Endodermal cell (in vitro differentiated cells): Measurements from ENCODE around the gene VAT1. TPM values are rescaled to one million over a fixed set of nuclear protein-coding genes. Genes with fewer than 3 reads are reported as not detected.
A peak's percentile ranks its signal among the peaks of the same experiment; 100 is the strongest.

Experiments used
- DNase-seq: peaks from one replicate; pipeline ENCODE4 v3.0.0-alpha.2; 2017
- H3K27ac ChIP-seq: 2 replicates; pipeline ENCODE4 v1.5.1; 2013; ENCODE audit warnings: mild to moderate bottlenecking, low read depth, low read length, moderate library complexity
- H3K27me3 ChIP-seq: 2 replicates; pipeline ENCODE4 v1.6.1; 2013; ENCODE audit warnings: mild to moderate bottlenecking, low read length, moderate library complexity; ENCODE audit not compliant: insufficient read depth, control insufficient read depth, poor library complexity, severe bottlenecking
- H3K36me3 ChIP-seq: 2 replicates; pipeline ENCODE4 v1.7.0; 2013; ENCODE audit warnings: mild to moderate bottlenecking, low read length, moderate library complexity; ENCODE audit not compliant: control insufficient read depth, insufficient read depth
- H3K4me1 ChIP-seq: one replicate; pipeline ENCODE4 v1.7.0; 2013; ENCODE audit warnings: low read length; ENCODE audit not compliant: control insufficient read depth, insufficient read depth
- H3K4me3 ChIP-seq: 2 replicates; pipeline ENCODE4 v1.5.1; 2013; ENCODE audit warnings: mild to moderate bottlenecking, low read length, moderate library complexity
- H3K9ac ChIP-seq: 2 replicates; pipeline ENCODE4 v1.6.1; 2013; ENCODE audit warnings: mild to moderate bottlenecking, low read length, moderate library complexity; ENCODE audit not compliant: poor library complexity, severe bottlenecking; ENCODE audit errors: extremely low read depth
- H3K9me3 ChIP-seq: 2 replicates; pipeline ENCODE4 v1.6.1; 2013; ENCODE audit warnings: mild to moderate bottlenecking, low read length, moderate library complexity; ENCODE audit not compliant: control insufficient read depth
- H3K27ac Mint-ChIP-seq: 2 replicates; pipeline ENCODE4 v1.8.0; 2020; ENCODE audit warnings: mixed read lengths
- H3K27me3 Mint-ChIP-seq: 2 replicates; pipeline ENCODE4 v1.8.0; 2021; ENCODE audit warnings: mild to moderate bottlenecking, mixed read lengths; ENCODE audit not compliant: insufficient read depth
- H3K36me3 Mint-ChIP-seq: 2 replicates; pipeline ENCODE4 v1.8.0; 2020; ENCODE audit warnings: low read depth, mixed read lengths
- H3K4me1 Mint-ChIP-seq: 2 replicates; pipeline ENCODE4 v1.8.0; 2020; ENCODE audit warnings: mixed read lengths
- H3K4me3 Mint-ChIP-seq: 2 replicates; pipeline ENCODE4 v1.8.0; 2020; ENCODE audit warnings: mild to moderate bottlenecking, moderate library complexity, mixed read lengths
- H3K9me3 Mint-ChIP-seq: 2 replicates; pipeline ENCODE4 v1.8.0; 2020; ENCODE audit warnings: mild to moderate bottlenecking, mixed read lengths
- CTCF ChIP-seq: fragments of 200-600 bp; sonication (generic); conservative IDR thresholded peaks from 2 replicates; pipeline ENCODE4 v1.5.0; 2021; ENCODE audit warnings: antibody characterized with exemption, mild to moderate bottlenecking
- WGBS, 2 experiments: methylation state at CpG; one replicate each; pipeline versions ENCODE4 v1.1.5 to v1.1.7; 2013; ENCODE audit warnings: missing lambda C conversion rate in 2 of 2, mixed read lengths in 1 of 2; ENCODE audit not compliant: insufficient coverage in 1 of 2, insufficient read length in 1 of 2; 5-methylcytosine and 5-hydroxymethylcytosine counted together
- total RNA-seq, 2 donors: library from RNA; stranded (reverse); fragmentation: NEBNext Ultra II Directional in 1 of 2; extraction: Animal tissue kit (Norgen Biotek cat#: 25700) in 1 of 2; gene quantifications; 2 replicates in 1 of 2; 3 replicates in 1 of 2; pipeline ENCODE4 v1.2.1, GENCODE V29; 2021

Gene VAT1
- total RNA-seq, 2 donors from 2014 or later: 306 to 402 TPM

- Mint-ChIP-seq H3K27ac (peak overlapping the region; percentile 46), H3K4me1 (peaks cover 56% of the 10 kb centered on the region)
Observed at GRCh38 chr17:43040655-43041054, 18.5 kb upstream of the VAT1 start.

GRCh38 chr17:43039646-43040045, 17.5 kb upstream of the VAT1 start:
- WGBS, 2 experiments: 90 to 100% methylated on average over 2 of the region's 2 CpGs
- no peak overlapping the region for H3K27ac ChIP-seq
- no peak overlapping the region for H3K4me3 ChIP-seq
- H3K9ac ChIP-seq: no peak overlapping the region
- no peak for DNase-seq
- Mint-ChIP-seq H3K9me3 (no peaks in the 10 kb centered on the region), H3K4me1 (peaks cover 64% of the 10 kb centered on the region), H3K4me3 (no peak overlapping the region), H3K27me3 (no peaks in the 10 kb centered on the region), H3K36me3 (peaks cover 2% of the 10 kb centered on the region), H3K27ac (peak overlapping the region; percentile 61)
- H3K27me3 ChIP-seq: no peaks in the 10 kb centered on the region
- H3K36me3 ChIP-seq: no peaks in the 10 kb centered on the region
- no peak for TF ChIP-seq CTCF
- no peaks in the 10 kb centered on the region for H3K9me3 ChIP-seq
- peaks cover 23% of the 10 kb centered on the region for H3K4me1 ChIP-seq

More at GRCh38 chr17:43040655-43041054, 18.5 kb upstream of the VAT1 start:
- Histone ChIP-seq H3K9ac (no peak overlapping the region), H3K27ac (peak overlapping the region; percentile 62), H3K4me3 (no peak overlapping the region), H3K36me3 (no peaks in the 10 kb centered on the region), H3K9me3 (no peaks in the 10 kb centered on the region), H3K4me1 (peaks cover 21% of the 10 kb centered on the region), H3K27me3 (no peaks in the 10 kb centered on the region)
- TF ChIP-seq CTCF: no peak
- 80% methylated on average over 2 of the region's 2 CpGs; no CpG with 5 or more reads in 1 of the 2 experiments for WGBS, 2 experiments
- no peak for DNase-seq
- peaks cover 7% of the 10 kb centered on the region for H3K36me3 Mint-ChIP-seq
- H3K27me3 Mint-ChIP-seq: no peaks in the 10 kb centered on the region
- H3K4me3 Mint-ChIP-seq: no peak overlapping the region
- H3K9me3 Mint-ChIP-seq: no peaks in the 10 kb centered on the region

GRCh38 chr17:43034894-43035293, 12.7 kb upstream of the VAT1 start:
- H3K27ac ChIP-seq: peak overlapping the region; percentile 99

More at GRCh38 chr17:43034894-43035293, 12.7 kb upstream of the VAT1 start:
- no peak for DNase-seq
- Mint-ChIP-seq H3K4me3 (peak overlapping the region; percentile 19), H3K27ac (peak overlapping the region; percentile 41), H3K36me3 (peaks cover 4% of the 10 kb centered on the region), H3K9me3 (no peaks in the 10 kb centered on the region), H3K27me3 (no peaks in the 10 kb centered on the region), H3K4me1 (peaks cover 55% of the 10 kb centered on the region)
- Histone ChIP-seq H3K9me3 (no peaks in the 10 kb centered on the region), H3K9ac (no peak overlapping the region), H3K27me3 (no peaks in the 10 kb centered on the region), H3K4me3 (no peak overlapping the region), H3K36me3 (no peaks in the 10 kb centered on the region), H3K4me1 (peaks cover 17% of the 10 kb centered on the region)
- 67 to 77% methylated on average over 1 to 3 of the region's 3 CpGs for WGBS, 2 experiments
- no peak for TF ChIP-seq CTCF
